KBM-7 (cell line): ENCODE results near the gene DNAH2.
"Not testable (repeated sequence)": the region's sequence is repeated elsewhere in the genome, so short reads cannot be mapped to it uniquely, and the experiment has no call there.

Experiments
- DNase-seq: peaks from one replicate; pipeline ENCODE4 v3.0.0-alpha.2; 2015
- in situ Hi-C: fragments of 300-500 bp; cut with MboI; formaldehyde crosslinking; loops from 2 replicates; pipeline ENCODE4 v1.14.3; 2020; ENCODE audit warnings: low sequenced_read_pairs, low pct_unique_long_range_greater_than_20kb, mixed read lengths

The DNAH2 gene

GRCh38 chr17:7809086-7809790 is 91.7 kb downstream of the DNAH2 start:
- DNase-seq = no peak
- in situ Hi-C loops = no loop called here

GRCh38 chr17:7809791-7810343 is 92.3 kb downstream of the DNAH2 start:
- in situ Hi-C loops, DNase-seq: not testable (repeated sequence)

GRCh38 chr17:7811251-7811650 is 93.7 kb downstream of the DNAH2 start:
- peak; percentile 11 for DNase-seq
- in situ Hi-C loops = no loop called here

GRCh38 chr17:7814969-7815368 is 97.4 kb downstream of the DNAH2 start:
- in situ Hi-C loops = no loop called here
- DNase-seq = no peak

- in situ Hi-C loops = no loop called here
- no peak for DNase-seq
These were observed 99.5 kb downstream of the DNAH2 start for GRCh38 chr17:7816926-7817642.

GRCh38 chr17:7817643-7817964 is 100.1 kb downstream of the DNAH2 start:
- in situ Hi-C loops = no loop called here
- DNase-seq = no peak

- in situ Hi-C loops = no loop called here
- no peak for DNase-seq
These were observed 100.5 kb downstream of the DNAH2 start for GRCh38 chr17:7818026-7818425.

- DNase-seq = no peak
- in situ Hi-C loops = no loop called here
These were observed 101.5 kb downstream of the DNAH2 start for GRCh38 chr17:7818746-7819645.

- DNase-seq = no peak
- in situ Hi-C loops = no loop called here
These were observed 102.7 kb downstream of the DNAH2 start for GRCh38 chr17:7820231-7820630.

GRCh38 chr17:7822126-7822525 is 104.6 kb downstream of the DNAH2 start:
- no peak for DNase-seq
- in situ Hi-C loops = no loop called here

- no peak for DNase-seq
- in situ Hi-C loops = no loop called here
These were observed 106.0 kb downstream of the DNAH2 start for GRCh38 chr17:7823581-7824001.

- DNase-seq = no peak
- in situ Hi-C loops = no loop called here
These were observed 106.7 kb downstream of the DNAH2 start for GRCh38 chr17:7824021-7824924.

- in situ Hi-C loops = no loop called here
- no peak for DNase-seq
These were observed 107.9 kb downstream of the DNAH2 start for GRCh38 chr17:7825206-7825990.

- DNase-seq = no peak
- in situ Hi-C loops = no loop called here
These were observed 113.1 kb downstream of the DNAH2 start for GRCh38 chr17:7830616-7831015.

- in situ Hi-C loops = no loop called here
- no peak for DNase-seq
These were observed 113.7 kb downstream of the DNAH2 start for GRCh38 chr17:7831233-7831632.

GRCh38 chr17:7832431-7832830 is 114.9 kb downstream of the DNAH2 start:
- DNase-seq = no peak
- in situ Hi-C loops = no loop called here

- in situ Hi-C loops = no loop called here
- no peak for DNase-seq
These were observed 115.7 kb downstream of the DNAH2 start for GRCh38 chr17:7833011-7833794.
